Astrocyte (in vitro differentiated cells and primary cell): Measurements from ENCODE around the gene ENDOV.

ENCODE experiments used
- CTCF ChIP-seq: IDR thresholded peaks from 2 replicates; pipeline ENCODE4 v1.5.1; 2011; ENCODE audit warnings: low read depth, mild to moderate bottlenecking, inconsistent platforms, low read length, moderate library complexity; ENCODE audit not compliant: insufficient read depth
- EZH2 ChIP-seq: IDR thresholded peaks from 2 replicates; pipeline ENCODE4 v1.6.1; 2012; ENCODE audit warnings: mild to moderate bottlenecking, low read length, inconsistent platforms; ENCODE audit not compliant: insufficient read depth

- no peak for TF ChIP-seq CTCF
- no peak for TF ChIP-seq EZH2
Measured at GRCh38 chr17:80428363-80428762, 13.4 kb downstream of the ENDOV start.
